Renal cortical epithelial cell (primary cell): Measurements from ENCODE around the gene ZNF786. TPM values are rescaled to one million over a fixed set of nuclear protein-coding genes. Genes with fewer than 3 reads are reported as not detected.
"Not testable (repeated sequence)": the region's sequence is repeated elsewhere in the genome, so short reads cannot be mapped to it uniquely, and the experiment has no call there.

Experiments used
- DNase-seq: peaks from one replicate; pipeline ENCODE4 v3.0.0-alpha.2; 2011; ENCODE audit warnings: low read depth
- total RNA-seq: library from RNA; depleted of rRNA; stranded (reverse); fragments of >200 nt; gene quantifications from 2 replicates; pipeline ENCODE4 v1.2.3, GENCODE V29; 2014

ZNF786 gene
- total RNA-seq, 1 donor from 2014 or later: 14.9 TPM

- no peak for DNase-seq
Observed at GRCh38 chr7:149077594-149077993, 12.9 kb downstream of the ZNF786 start.

GRCh38 chr7:149075286-149075685 lies 15.2 kb downstream of the ZNF786 start:
- no peak for DNase-seq

GRCh38 chr7:149074116-149074885 lies 16.2 kb downstream of the ZNF786 start:
- DNase-seq: no peak

- no peak for DNase-seq
Observed at GRCh38 chr7:149072438-149072775, 18.1 kb downstream of the ZNF786 start.

- no peak for DNase-seq
Observed at GRCh38 chr7:149071641-149072437, 18.7 kb downstream of the ZNF786 start.

GRCh38 chr7:149071182-149071635 lies 19.3 kb downstream of the ZNF786 start:
- DNase-seq: no peak

- no peak for DNase-seq
Observed at GRCh38 chr7:149070372-149071125, 20.0 kb downstream of the ZNF786 start.

- peak; percentile 5 for DNase-seq
Observed at GRCh38 chr7:149067869-149068268, 22.6 kb downstream of the ZNF786 start.

GRCh38 chr7:149063476-149063875 lies 27.0 kb downstream of the ZNF786 start:
- no peak for DNase-seq

GRCh38 chr7:149062217-149062899 lies 28.2 kb downstream of the ZNF786 start:
- DNase-seq: not testable (repeated sequence)

GRCh38 chr7:149060156-149060555 lies 30.4 kb downstream of the ZNF786 start:
- DNase-seq: no peak

- no peak for DNase-seq
Observed at GRCh38 chr7:149053885-149054284, 36.6 kb downstream of the ZNF786 start.

- no peak for DNase-seq
Observed at GRCh38 chr7:149053384-149053783, 37.1 kb downstream of the ZNF786 start.

- DNase-seq: peak; percentile 36
Observed at GRCh38 chr7:149050941-149051340, 39.6 kb downstream of the ZNF786 start.

- no peak for DNase-seq
Observed at GRCh38 chr7:149048805-149049204, 41.7 kb downstream of the ZNF786 start.

GRCh38 chr7:149046416-149046815 lies 44.1 kb downstream of the ZNF786 start:
- DNase-seq: no peak

GRCh38 chr7:149043936-149044335 lies 46.6 kb downstream of the ZNF786 start:
- DNase-seq: no peak

GRCh38 chr7:149041350-149041749 lies 49.2 kb downstream of the ZNF786 start:
- DNase-seq: no peak

GRCh38 chr7:149038641-149039040 lies 51.9 kb downstream of the ZNF786 start:
- DNase-seq: not testable (repeated sequence)

- DNase-seq: no peak
Observed at GRCh38 chr7:149036676-149037075, 53.8 kb downstream of the ZNF786 start.

- no peak for DNase-seq
Observed at GRCh38 chr7:149031353-149031910, 59.1 kb downstream of the ZNF786 start.
